K562 (cell line): ENCODE measurements around the gene BBC3. TPM values are rescaled to one million over a fixed set of nuclear protein-coding genes. Genes with fewer than 3 reads are reported as not detected.
A peak's percentile ranks its signal among the peaks of the same experiment; 100 is the strongest.

Source experiments
- ETV6 ChIP-seq, 3 experiments: fragments of 150-350 bp in 1 of 3; sonication (generic) in 1 of 3; formaldehyde crosslinking in 1 of 3; IDR thresholded peaks; 2 replicates each; pipeline versions ENCODE4 v1.6.1 to v1.8.0; 2014 to 2022; ENCODE audit warnings: borderline replicate concordance in 2 of 3, low read depth in 2 of 3, antibody characterized with exemption in 1 of 3, low read length in 1 of 3, mild to moderate bottlenecking in 1 of 3, missing genetic modification reagents in 1 of 3
- KAT2B ChIP-seq: IDR thresholded peaks from one replicate; pipeline ENCODE4 v1.6.1; 2012; ENCODE audit warnings: low read depth, mild to moderate bottlenecking, control low read depth, inconsistent platforms, low read length, moderate library complexity
- MAZ ChIP-seq, 2 experiments: fragments of 450-650 bp in 1 of 2; sonication (generic) in 1 of 2; formaldehyde crosslinking; IDR thresholded peaks in 1 of 2; conservative IDR thresholded peaks in 1 of 2; 2 replicates each; pipeline versions ENCODE4 v1.4.0 to v1.5.0; 2020; ENCODE audit warnings: mild to moderate bottlenecking in 1 of 2, missing genetic modification reagents in 1 of 2
- MXI1 ChIP-seq: IDR thresholded peaks from 2 replicates; pipeline ENCODE4 v1.6.1; 2011; ENCODE audit warnings: low read depth, mild to moderate bottlenecking, improper control_type of control experiment, low read length
- NR2C2 ChIP-seq, 2 experiments: fragments of 200-800 bp in 1 of 2; sonication (Bioruptor generic) in 1 of 2; sonication (generic) in 1 of 2; formaldehyde crosslinking in 1 of 2; IDR thresholded peaks; 2 replicates each; pipeline versions ENCODE4 v1.6.1 to v1.8.0; 2016 to 2022; ENCODE audit warnings: mild to moderate bottlenecking in 1 of 2, missing compliant biosample characterization in 1 of 2, missing genetic modification characterization in 1 of 2, missing genetic modification reagents in 1 of 2
- POLR2G ChIP-seq: fragments of 200-400 bp; formaldehyde crosslinking; IDR thresholded peaks from 2 replicates; pipeline ENCODE4 v1.6.1; 2017; ENCODE audit warnings: low read depth, mild to moderate bottlenecking, antibody characterized with exemption, low read length, moderate library complexity
- SMAD3 ChIP-seq: fragments of 450-650 bp; formaldehyde crosslinking; conservative IDR thresholded peaks from 2 replicates; pipeline ENCODE4 v1.4.0; 2020; ENCODE audit warnings: mild to moderate bottlenecking
- SMARCA4 ChIP-seq: fragments of 450-650 bp; IDR thresholded peaks from 2 replicates; pipeline ENCODE4 v1.6.1; 2016
- TRIM28 ChIP-seq: fragments of 450-650 bp; IDR thresholded peaks from 2 replicates; pipeline ENCODE4 v1.6.1; 2017
- ZNF785 ChIP-seq: fragments of 250-450 bp; sonication (Bioruptor Pico); IDR thresholded peaks from 2 replicates; pipeline ENCODE4 v1.4.0; 2020; ENCODE audit warnings: mild to moderate bottlenecking
- polyA plus RNA-seq, 8 experiments: library from polyadenylated mRNA; depleted of rRNA in 4 of 8; stranded (reverse) in 5 of 8; unstranded in 3 of 8; fragments of >200 nt; fragmentation: Nextera tagmentation in 2 of 8; fragmentation: Illumina TruSeq in 1 of 8; extraction: Ambion mirVana in 2 of 8; extraction: Trizol in 1 of 8; gene quantifications; 2 replicates each; pipeline versions ENCODE4 v1.2.1 to v1.2.3, GENCODE V29; 2011 to 2014; ENCODE audit warnings: inconsistent platforms in 1 of 8, missing spikeins in 1 of 8
- total RNA-seq, 7 experiments: library from RNA; depleted of rRNA in 6 of 7; stranded (reverse); fragments of >200 nt in 6 of 7; fragmentation: Illumina TruSeq in 2 of 7; extraction: Trizol in 2 of 7; gene quantifications; 2 replicates each; pipeline versions ENCODE4 v1.2.1 to v1.2.3, GENCODE V29; 2011 to 2021; ENCODE audit warnings: low replicate concordance in 1 of 7
- TF ChIP-seq, protein P1 (sequence below): fragments of 450-650 bp; IDR thresholded peaks from 2 replicates; pipeline ENCODE4 v1.6.1; 2016; ENCODE audit warnings: mild to moderate bottlenecking, moderate library complexity
- TF ChIP-seq, protein P2 (sequence below): fragments of 250-450 bp; sonication (Bioruptor Pico); IDR thresholded peaks from 2 replicates; pipeline ENCODE4 v1.9.0; 2021; ENCODE audit warnings: mild to moderate bottlenecking

Gene BBC3
- total and polyA plus RNA-seq, 9 of the 15 experiments (the other 6 are each of a cell fraction or from before 2014, with no cell fraction given), result 0.15 to 30.7 (median 4.8) TPM

DNA sequence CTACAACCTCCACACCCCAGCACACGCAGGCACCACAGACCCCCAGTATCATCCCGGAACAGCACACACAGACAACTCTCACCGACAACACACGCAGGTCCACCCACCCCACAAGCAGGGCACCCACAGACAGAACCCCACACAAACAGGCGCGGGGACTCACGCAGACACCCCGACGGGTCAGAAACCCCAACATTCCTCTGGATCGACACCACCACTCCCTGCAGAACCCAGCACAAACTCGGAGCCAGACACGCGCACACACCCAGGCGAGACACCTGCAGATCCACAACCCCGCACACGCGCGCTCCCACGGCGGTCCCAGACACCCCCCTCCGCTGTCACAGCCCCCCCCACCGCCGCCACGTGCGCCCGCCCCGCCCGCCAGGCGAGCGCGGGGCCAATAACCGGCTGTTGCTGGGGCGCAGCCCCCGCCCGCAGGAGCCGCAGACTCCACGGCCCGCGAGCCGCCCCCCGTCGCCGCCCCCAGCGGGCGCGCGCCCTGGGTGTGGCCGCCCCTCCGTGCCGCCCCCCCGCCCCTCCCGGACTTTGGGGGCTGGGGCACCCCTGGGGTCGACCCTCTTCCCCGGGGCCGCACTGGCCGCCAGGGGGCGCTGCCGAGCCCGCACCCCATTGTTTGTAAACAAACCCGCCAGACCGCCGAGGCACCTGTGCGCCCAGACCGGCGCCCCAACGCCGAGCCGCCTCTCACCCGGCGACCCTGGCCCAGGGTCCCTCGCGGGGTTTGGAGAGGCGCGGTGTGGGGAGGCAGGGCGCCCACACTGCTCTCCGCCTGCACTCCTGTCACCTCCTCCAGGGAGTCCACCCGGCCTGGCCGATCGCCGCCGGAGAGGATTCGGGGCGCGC, 712 bp downstream of the BBC3 start (continued):
- TF ChIP-seq, protein P1, sequence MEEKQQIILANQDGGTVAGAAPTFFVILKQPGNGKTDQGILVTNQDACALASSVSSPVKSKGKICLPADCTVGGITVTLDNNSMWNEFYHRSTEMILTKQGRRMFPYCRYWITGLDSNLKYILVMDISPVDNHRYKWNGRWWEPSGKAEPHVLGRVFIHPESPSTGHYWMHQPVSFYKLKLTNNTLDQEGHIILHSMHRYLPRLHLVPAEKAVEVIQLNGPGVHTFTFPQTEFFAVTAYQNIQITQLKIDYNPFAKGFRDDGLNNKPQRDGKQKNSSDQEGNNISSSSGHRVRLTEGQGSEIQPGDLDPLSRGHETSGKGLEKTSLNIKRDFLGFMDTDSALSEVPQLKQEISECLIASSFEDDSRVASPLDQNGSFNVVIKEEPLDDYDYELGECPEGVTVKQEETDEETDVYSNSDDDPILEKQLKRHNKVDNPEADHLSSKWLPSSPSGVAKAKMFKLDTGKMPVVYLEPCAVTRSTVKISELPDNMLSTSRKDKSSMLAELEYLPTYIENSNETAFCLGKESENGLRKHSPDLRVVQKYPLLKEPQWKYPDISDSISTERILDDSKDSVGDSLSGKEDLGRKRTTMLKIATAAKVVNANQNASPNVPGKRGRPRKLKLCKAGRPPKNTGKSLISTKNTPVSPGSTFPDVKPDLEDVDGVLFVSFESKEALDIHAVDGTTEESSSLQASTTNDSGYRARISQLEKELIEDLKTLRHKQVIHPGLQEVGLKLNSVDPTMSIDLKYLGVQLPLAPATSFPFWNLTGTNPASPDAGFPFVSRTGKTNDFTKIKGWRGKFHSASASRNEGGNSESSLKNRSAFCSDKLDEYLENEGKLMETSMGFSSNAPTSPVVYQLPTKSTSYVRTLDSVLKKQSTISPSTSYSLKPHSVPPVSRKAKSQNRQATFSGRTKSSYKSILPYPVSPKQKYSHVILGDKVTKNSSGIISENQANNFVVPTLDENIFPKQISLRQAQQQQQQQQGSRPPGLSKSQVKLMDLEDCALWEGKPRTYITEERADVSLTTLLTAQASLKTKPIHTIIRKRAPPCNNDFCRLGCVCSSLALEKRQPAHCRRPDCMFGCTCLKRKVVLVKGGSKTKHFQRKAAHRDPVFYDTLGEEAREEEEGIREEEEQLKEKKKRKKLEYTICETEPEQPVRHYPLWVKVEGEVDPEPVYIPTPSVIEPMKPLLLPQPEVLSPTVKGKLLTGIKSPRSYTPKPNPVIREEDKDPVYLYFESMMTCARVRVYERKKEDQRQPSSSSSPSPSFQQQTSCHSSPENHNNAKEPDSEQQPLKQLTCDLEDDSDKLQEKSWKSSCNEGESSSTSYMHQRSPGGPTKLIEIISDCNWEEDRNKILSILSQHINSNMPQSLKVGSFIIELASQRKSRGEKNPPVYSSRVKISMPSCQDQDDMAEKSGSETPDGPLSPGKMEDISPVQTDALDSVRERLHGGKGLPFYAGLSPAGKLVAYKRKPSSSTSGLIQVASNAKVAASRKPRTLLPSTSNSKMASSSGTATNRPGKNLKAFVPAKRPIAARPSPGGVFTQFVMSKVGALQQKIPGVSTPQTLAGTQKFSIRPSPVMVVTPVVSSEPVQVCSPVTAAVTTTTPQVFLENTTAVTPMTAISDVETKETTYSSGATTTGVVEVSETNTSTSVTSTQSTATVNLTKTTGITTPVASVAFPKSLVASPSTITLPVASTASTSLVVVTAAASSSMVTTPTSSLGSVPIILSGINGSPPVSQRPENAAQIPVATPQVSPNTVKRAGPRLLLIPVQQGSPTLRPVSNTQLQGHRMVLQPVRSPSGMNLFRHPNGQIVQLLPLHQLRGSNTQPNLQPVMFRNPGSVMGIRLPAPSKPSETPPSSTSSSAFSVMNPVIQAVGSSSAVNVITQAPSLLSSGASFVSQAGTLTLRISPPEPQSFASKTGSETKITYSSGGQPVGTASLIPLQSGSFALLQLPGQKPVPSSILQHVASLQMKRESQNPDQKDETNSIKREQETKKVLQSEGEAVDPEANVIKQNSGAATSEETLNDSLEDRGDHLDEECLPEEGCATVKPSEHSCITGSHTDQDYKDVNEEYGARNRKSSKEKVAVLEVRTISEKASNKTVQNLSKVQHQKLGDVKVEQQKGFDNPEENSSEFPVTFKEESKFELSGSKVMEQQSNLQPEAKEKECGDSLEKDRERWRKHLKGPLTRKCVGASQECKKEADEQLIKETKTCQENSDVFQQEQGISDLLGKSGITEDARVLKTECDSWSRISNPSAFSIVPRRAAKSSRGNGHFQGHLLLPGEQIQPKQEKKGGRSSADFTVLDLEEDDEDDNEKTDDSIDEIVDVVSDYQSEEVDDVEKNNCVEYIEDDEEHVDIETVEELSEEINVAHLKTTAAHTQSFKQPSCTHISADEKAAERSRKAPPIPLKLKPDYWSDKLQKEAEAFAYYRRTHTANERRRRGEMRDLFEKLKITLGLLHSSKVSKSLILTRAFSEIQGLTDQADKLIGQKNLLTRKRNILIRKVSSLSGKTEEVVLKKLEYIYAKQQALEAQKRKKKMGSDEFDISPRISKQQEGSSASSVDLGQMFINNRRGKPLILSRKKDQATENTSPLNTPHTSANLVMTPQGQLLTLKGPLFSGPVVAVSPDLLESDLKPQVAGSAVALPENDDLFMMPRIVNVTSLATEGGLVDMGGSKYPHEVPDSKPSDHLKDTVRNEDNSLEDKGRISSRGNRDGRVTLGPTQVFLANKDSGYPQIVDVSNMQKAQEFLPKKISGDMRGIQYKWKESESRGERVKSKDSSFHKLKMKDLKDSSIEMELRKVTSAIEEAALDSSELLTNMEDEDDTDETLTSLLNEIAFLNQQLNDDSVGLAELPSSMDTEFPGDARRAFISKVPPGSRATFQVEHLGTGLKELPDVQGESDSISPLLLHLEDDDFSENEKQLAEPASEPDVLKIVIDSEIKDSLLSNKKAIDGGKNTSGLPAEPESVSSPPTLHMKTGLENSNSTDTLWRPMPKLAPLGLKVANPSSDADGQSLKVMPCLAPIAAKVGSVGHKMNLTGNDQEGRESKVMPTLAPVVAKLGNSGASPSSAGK, result no peak
- no peak for TF ChIP-seq NR2C2 (CRISPR knock-in tag; IDR thresholded peaks at IDR 0.05)
- peak; percentile 52; the same call in 1 of the 2 replicates for TF ChIP-seq NR2C2 (tag; IDR thresholded peaks at IDR 0.05)
- TF ChIP-seq TRIM28, result no peak
- no peak for TF ChIP-seq KAT2B
- no peak for TF ChIP-seq ZNF785 (CRISPR knock-in tag)
- peak; percentile 77 to 93; a peak in 3 of 4 replicates for TF ChIP-seq MAZ (CRISPR knock-in tag; conservative IDR thresholded peaks at IDR 0.05 in 1 of 2, IDR thresholded peaks at IDR 0.05 in 1 of 2)
- no peak for TF ChIP-seq MXI1
- TF ChIP-seq ETV6 (IDR thresholded peaks at IDR 0.05; ENCODE audit: borderline replicate concordance in 1 of 2, low read depth in 2 of 2, low read length in 1 of 2), result no peak
- no peak for TF ChIP-seq ETV6 (CRISPR knock-in tag; IDR thresholded peaks at IDR 0.05; ENCODE audit: borderline replicate concordance)
- TF ChIP-seq SMARCA4, result no peak
- TF ChIP-seq, protein P2, sequence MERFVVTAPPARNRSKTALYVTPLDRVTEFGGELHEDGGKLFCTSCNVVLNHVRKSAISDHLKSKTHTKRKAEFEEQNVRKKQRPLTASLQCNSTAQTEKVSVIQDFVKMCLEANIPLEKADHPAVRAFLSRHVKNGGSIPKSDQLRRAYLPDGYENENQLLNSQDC, result no peak
- peak; percentile 71 for TF ChIP-seq POLR2G
- TF ChIP-seq SMAD3 (CRISPR knock-in tag), result 0 out of 2 replicates have a peak, but pooled peaks have one; percentile 33
